Heart left ventricle (tissue), 16 donors: ENCODE data around the gene RAB6B. TPM values are rescaled to one million over a fixed set of nuclear protein-coding genes. Genes with fewer than 3 reads are reported as not detected.

Source experiments
- ATAC-seq, 4 donors: fragments of 200-7000 bp; cut with Tn5 transposase; one replicate each; pipeline ENCODE4 v1.9.1; 2020 to 2022; ENCODE audit warnings: moderate library complexity in 4 of 4, mild to moderate bottlenecking in 3 of 4, moderate number of reproducible peaks in 1 of 4
- DNase-seq, 5 donors: peaks; one replicate each; pipeline ENCODE4 v3.0.0-alpha.2; 2020
- H3K27ac ChIP-seq, 12 donors: fragments of 200-600 bp; sonication (generic) in 4 of 12; one replicate each; pipeline versions ENCODE4 v1.5.0 to v1.8.0; 2016 to 2022; ENCODE audit warnings: mild to moderate bottlenecking in 2 of 12
- H3K27me3 ChIP-seq, 9 donors: fragments of 200-600 bp; sonication (generic) in 2 of 9; one replicate each; pipeline versions ENCODE4 v1.5.1 to v1.8.0; 2016 to 2022; ENCODE audit warnings: mild to moderate bottlenecking in 3 of 9
- H3K36me3 ChIP-seq, 9 donors: fragments of 200-600 bp; sonication (generic) in 2 of 9; one replicate each; pipeline versions ENCODE4 v1.5.0 to v1.8.0; 2018 to 2022; ENCODE audit warnings: mild to moderate bottlenecking in 2 of 9
- H3K4me1 ChIP-seq, 12 donors: fragments of 200-600 bp; sonication (generic) in 4 of 12; one replicate each; pipeline versions ENCODE4 v1.5.0 to v1.8.0; 2016 to 2022; ENCODE audit warnings: mild to moderate bottlenecking in 3 of 12
- H3K4me3 ChIP-seq, 12 donors: fragments of 200-600 bp; sonication (generic) in 4 of 12; one replicate each; pipeline versions ENCODE4 v1.5.0 to v1.8.0; 2017 to 2022; ENCODE audit warnings: mild to moderate bottlenecking in 9 of 12, moderate library complexity in 4 of 12
- H3K9me3 ChIP-seq, 12 donors: fragments of 200-600 bp; sonication (generic) in 4 of 12; one replicate each; pipeline versions ENCODE4 v1.5.0 to v1.8.0; 2016 to 2022; ENCODE audit warnings: mild to moderate bottlenecking in 1 of 12
- CTCF ChIP-seq, 12 donors: fragments of 200-600 bp; sonication (generic) in 4 of 12; IDR thresholded peaks; one replicate each; pipeline versions ENCODE4 v1.5.0 to v1.8.0; 2018 to 2022; ENCODE audit warnings: antibody characterized with exemption in 12 of 12, mild to moderate bottlenecking in 5 of 12
- POLR2A ChIP-seq, 2 donors: fragments of 450-650 bp; IDR thresholded peaks; one replicate each; pipeline ENCODE4 v1.6.1; 2017; ENCODE audit warnings: antibody characterized with exemption in 2 of 2, mild to moderate bottlenecking in 2 of 2, moderate library complexity in 2 of 2
- WGBS, 4 donors: extraction: QIAGEN DNeasy Blood & Tissue Kit in 2 of 4; methylation state at CpG; one replicate each; pipeline versions ENCODE4 v1.1.5 to v1.1.7; 2013 to 2018; 5-methylcytosine and 5-hydroxymethylcytosine counted together
- intact Hi-C, 10 donors: fragments of 100-400 bp; cut with DNase I; formaldehyde crosslinking; loops; one replicate each; pipeline versions ENCODE4 v1.11.1 to v1.14.2; 2022
- polyA plus RNA-seq, 2 donors: library from polyadenylated mRNA; stranded (reverse); fragments of 200-250 nt; gene quantifications; one replicate each; pipeline ENCODE4 v1.2.3, GENCODE V29; 2013
- total RNA-seq, 9 donors: library from RNA; depleted of rRNA in 2 of 9; stranded (reverse); fragments of >200 nt in 2 of 9; fragmentation: NEBNext Ultra II Directional in 3 of 9; extraction: Animal tissue kit (Norgen Biotek cat#: 25700) in 3 of 9; gene quantifications; one replicate each; pipeline versions ENCODE4 v1.1.0 to v1.2.4, GENCODE V29; 2016 to 2023
- donor health status: ischemic (EF 13 %, LVEDD 7.1; RV severe dilation, severe dysfunction).
- donor health status: healthy with polysubstance abuse.
- donor health status: DM: no; HTN: yes; CAD: no.
- donor health status: DM: no; HTN: no; CAD: no.
- donor health status: ischemic (EF 25% LVEDD 6.9; RV normal size, moderate dysfunction).
- donor health status: ischemic (EF 25% LVEDD 5.7; RV mildly dilated, moderate dysfunction).
- donor health status: healthy.
- donor health status: DM: yes; HTN: yes; CAD: no.
- donor health status: ischemic (EF 35%, LVEDD 5.7; RV mildly dilated, moderate dysfunction).
- donor health status: nonischemic (EF 11% LVEDD 7.7; RV severe dilation, severe dysfunction).
- donor health status: DM: yes; HTN: yes; CAD: no.
- donor health status: PGD.
- donor health status: ischemic (EF 29% LVEDD 5.4; RV normal size, mild dysfunction).
- donor health status: nonischemic (EF 23%, LVEDD 6.1; RV moderate dilation, normal function).

Gene RAB6B
- total and polyA plus RNA-seq, 11 donors, result 12.4 to 57.2 (median 43.1) TPM

- DNase-seq, result peak in 4 of 5 donors; percentile 34 to 73 (median 58)
- intact Hi-C loops, result loop anchor here in 2 of 10 donors (2.0 to 10.0 kb wide), 3 partner anchors 66 to 386 kb away; partner anchors contain the start of gene RAB6B (in 2 of the 2)
Observed at GRCh38 chr3:133828576-133829309, 66.9 kb downstream of the RAB6B start.

GRCh38 chr3:133827684-133828083 lies 68.0 kb downstream of the RAB6B start:
- ATAC-seq (no peak), DNase-seq (no peak)
- peaks cover 0 to 24% (median 9%) of the 10 kb centered on the region in 12 donors for H3K4me1 ChIP-seq
- no peak overlapping the region for H3K27ac ChIP-seq
- H3K4me3 ChIP-seq, result no peak overlapping the region
- no peaks in the 10 kb centered on the region for H3K9me3 ChIP-seq
- H3K27me3 ChIP-seq, result no peaks in the 10 kb centered on the region
- intact Hi-C loops, result loop anchor here in 2 of 10 donors (2.0 to 10.0 kb wide), 3 partner anchors 67 to 387 kb away; partner anchors contain the start of gene RAB6B (in 2 of the 2)
- no peak for TF ChIP-seq CTCF (IDR thresholded peaks at IDR 0.05)
- peaks cover 0 to 28% (median 11%) of the 10 kb centered on the region in 9 donors for H3K36me3 ChIP-seq
- 91 to 93% (median 92%) methylated on average over 3 to 4 of the region's 4 CpGs for WGBS, 4 donors

More at GRCh38 chr3:133828576-133829309, 66.9 kb downstream of the RAB6B start:
- Histone ChIP-seq H3K4me1 (peaks cover 0 to 24% (median 9%) of the 10 kb centered on the region in 12 donors), H3K9me3 (no peaks in the 10 kb centered on the region), H3K27me3 (no peaks in the 10 kb centered on the region), H3K27ac (peak overlapping the region in 7 of 12 donors; percentile 13 to 74 (median 53)), H3K4me3 (no peak overlapping the region), H3K36me3 (peaks cover 0 to 25% (median 10%) of the 10 kb centered on the region in 9 donors)
- 69 to 86% (median 74%) methylated on average over 12 of the region's 12 CpGs for WGBS, 4 donors
- TF ChIP-seq POLR2A (IDR thresholded peaks at IDR 0.05), result no peak
- TF ChIP-seq CTCF (IDR thresholded peaks at IDR 0.05), result no peak
- peak; percentile 64 to 82 (median 78) for ATAC-seq

GRCh38 chr3:133827136-133827535 lies 68.5 kb downstream of the RAB6B start:
- Histone ChIP-seq H3K9me3 (no peaks in the 10 kb centered on the region), H3K4me3 (no peak overlapping the region), H3K27ac (no peak overlapping the region), H3K4me1 (peaks cover 0 to 26% (median 9%) of the 10 kb centered on the region in 12 donors), H3K27me3 (no peaks in the 10 kb centered on the region), H3K36me3 (peaks cover 0 to 30% (median 15%) of the 10 kb centered on the region in 9 donors)
- DNase-seq (no peak), ATAC-seq (no peak)
- TF ChIP-seq POLR2A (IDR thresholded peaks at IDR 0.05) (no peak), CTCF (IDR thresholded peaks at IDR 0.05) (no peak)
- 39 to 69% (median 52%) methylated on average over 1 of the region's 1 CpG for WGBS, 4 donors
- intact Hi-C loops, result loop anchor here in 1 of 10 donors (10.0 kb wide), 2 partner anchors 68 to 388 kb away; partner anchors contain the start of gene RAB6B

- no peaks in the 10 kb centered on the region for H3K27me3 ChIP-seq
- intact Hi-C loops, result loop anchor here in 1 of 10 donors (10.0 kb wide), 2 partner anchors 69 to 389 kb away; partner anchors contain the start of gene RAB6B
- H3K36me3 ChIP-seq, result peaks cover 0 to 39% (median 23%) of the 10 kb centered on the region in 9 donors
- peaks cover 0 to 35% (median 13%) of the 10 kb centered on the region in 12 donors for H3K4me1 ChIP-seq
- 86 to 91% (median 88%) methylated on average over 12 of the region's 12 CpGs for WGBS, 4 donors
- no peaks in the 10 kb centered on the region for H3K9me3 ChIP-seq
- no peak overlapping the region for H3K4me3 ChIP-seq
- ATAC-seq (no peak), DNase-seq (no peak)
- no peak for TF ChIP-seq POLR2A (IDR thresholded peaks at IDR 0.05)
- TF ChIP-seq CTCF (IDR thresholded peaks at IDR 0.05), result no peak
- H3K27ac ChIP-seq, result no peak overlapping the region
Observed at GRCh38 chr3:133825969-133826727, 69.5 kb downstream of the RAB6B start.
